ENCODE results near the gene HOOK2.

- no peak for TF ChIP-seq CTCF (IDR thresholded peaks at IDR 0.05; ENCODE audit: insufficient read depth, low read depth, low read length)
- TF ChIP-seq EZH2 (IDR thresholded peaks at IDR 0.05; ENCODE audit: insufficient read depth, low read length): no peak
These were observed 17.5 kb upstream of the HOOK2 start for GRCh38 chr19:12792853-12793289.

Data from astrocyte (in vitro differentiated cells and primary cell).